Astrocyte (in vitro differentiated cells and primary cell): Measurements from ENCODE around the gene KRT26.

Experiments
- EZH2 ChIP-seq: IDR thresholded peaks from 2 replicates; pipeline ENCODE4 v1.6.1; 2012; ENCODE audit warnings: mild to moderate bottlenecking, low read length, inconsistent platforms; ENCODE audit not compliant: insufficient read depth
- TF ChIP-seq, protein P1 (sequence below): IDR thresholded peaks from 2 replicates; pipeline ENCODE4 v1.5.1; 2011; ENCODE audit warnings: low read depth, mild to moderate bottlenecking, inconsistent platforms, low read length, moderate library complexity; ENCODE audit not compliant: insufficient read depth

- TF ChIP-seq, protein P1, sequence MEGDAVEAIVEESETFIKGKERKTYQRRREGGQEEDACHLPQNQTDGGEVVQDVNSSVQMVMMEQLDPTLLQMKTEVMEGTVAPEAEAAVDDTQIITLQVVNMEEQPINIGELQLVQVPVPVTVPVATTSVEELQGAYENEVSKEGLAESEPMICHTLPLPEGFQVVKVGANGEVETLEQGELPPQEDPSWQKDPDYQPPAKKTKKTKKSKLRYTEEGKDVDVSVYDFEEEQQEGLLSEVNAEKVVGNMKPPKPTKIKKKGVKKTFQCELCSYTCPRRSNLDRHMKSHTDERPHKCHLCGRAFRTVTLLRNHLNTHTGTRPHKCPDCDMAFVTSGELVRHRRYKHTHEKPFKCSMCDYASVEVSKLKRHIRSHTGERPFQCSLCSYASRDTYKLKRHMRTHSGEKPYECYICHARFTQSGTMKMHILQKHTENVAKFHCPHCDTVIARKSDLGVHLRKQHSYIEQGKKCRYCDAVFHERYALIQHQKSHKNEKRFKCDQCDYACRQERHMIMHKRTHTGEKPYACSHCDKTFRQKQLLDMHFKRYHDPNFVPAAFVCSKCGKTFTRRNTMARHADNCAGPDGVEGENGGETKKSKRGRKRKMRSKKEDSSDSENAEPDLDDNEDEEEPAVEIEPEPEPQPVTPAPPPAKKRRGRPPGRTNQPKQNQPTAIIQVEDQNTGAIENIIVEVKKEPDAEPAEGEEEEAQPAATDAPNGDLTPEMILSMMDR, result no peak
- no peak for TF ChIP-seq EZH2
Measured at GRCh38 chr17:40813804-40814203, 41.8 kb upstream of the KRT26 start.
